Activated CD8-positive, alpha-beta memory T cell treated with anti-CD3 and anti-CD28 coated beads, Interleukin-2, amount 10 ng/mL, durations not matched to agents 7 days and 5 days (primary cell): ENCODE measurements around the gene LIMCH1. TPM values are rescaled to one million over a fixed set of nuclear protein-coding genes. Genes with fewer than 3 reads are reported as not detected.

Experiments
- ATAC-seq: fragments of 150-1000 bp; cut with Tn5 transposase; one replicate; pipeline ENCODE4 v1.10.0; 2021; ENCODE audit warnings: moderate library complexity
- CTCF ChIA-PET: fragments of 350-600 bp; sonication (Branson Sonifier 250); formaldehyde crosslinking; loops from one replicate; lab custom pipeline; 2021; ENCODE audit warnings: antibody characterized with exemption; lab: Charles Lee
- DNase-seq: peaks from one replicate; pipeline ENCODE4 v3.0.0-alpha.2; 2020
- H3K27ac Mint-ChIP-seq: one replicate; pipeline ENCODE4 v1.8.0; 2021; ENCODE audit warnings: mild to moderate bottlenecking, mixed read lengths
- H3K27me3 Mint-ChIP-seq: one replicate; pipeline ENCODE4 v1.8.0; 2021; ENCODE audit warnings: mixed read lengths
- H3K36me3 Mint-ChIP-seq: one replicate; pipeline ENCODE4 v1.8.0; 2021; ENCODE audit warnings: mild to moderate bottlenecking, mixed read lengths
- H3K4me1 Mint-ChIP-seq: one replicate; pipeline ENCODE4 v1.8.0; 2021; ENCODE audit warnings: mixed read lengths
- H3K4me3 Mint-ChIP-seq: one replicate; pipeline ENCODE4 v1.8.0; 2021; ENCODE audit warnings: mild to moderate bottlenecking, moderate library complexity, mixed read lengths
- H3K9me3 Mint-ChIP-seq: one replicate; pipeline ENCODE4 v1.8.0; 2022; ENCODE audit warnings: low read depth, mixed read lengths
- total RNA-seq, 2 experiments: library from RNA; stranded (reverse); gene quantifications; one replicate each; pipeline ENCODE4 v1.2.3, GENCODE V29; 2021

LIMCH1 gene
- total RNA-seq, 2 experiments from 2014 or later = not detected

DNA sequence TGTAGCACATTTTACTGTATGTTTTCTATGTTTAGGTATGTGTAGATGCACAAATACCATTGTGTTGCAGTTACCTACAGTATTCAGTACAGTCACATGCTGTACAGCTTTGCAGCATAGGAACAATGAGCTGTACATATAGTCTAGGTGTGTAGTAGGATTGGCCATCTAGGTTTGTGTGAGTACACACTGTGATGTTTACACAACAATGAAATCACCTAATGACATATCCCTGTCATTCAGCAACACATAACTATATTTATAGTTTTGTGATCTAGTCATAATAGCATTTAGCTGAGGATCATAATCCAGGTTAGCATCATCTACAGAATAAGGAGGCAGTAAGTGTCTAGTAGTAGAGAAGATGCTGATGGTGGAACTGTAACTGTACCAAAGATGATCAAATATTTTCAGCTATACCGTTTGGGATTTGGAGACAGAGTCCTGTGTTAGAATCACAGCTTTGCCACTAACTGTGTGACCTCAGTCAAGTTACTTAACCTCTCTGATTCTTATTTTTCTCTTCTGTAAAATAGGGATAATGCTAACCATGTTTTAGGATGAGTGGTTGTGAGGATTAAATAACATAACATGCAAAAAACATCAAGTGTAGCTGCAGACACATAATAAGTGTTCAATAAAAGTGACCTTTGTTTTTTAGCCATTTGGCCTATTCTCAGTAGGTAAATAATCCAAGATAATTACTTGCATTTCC is 73.3 kb downstream of the LIMCH1 start:
- no peaks in the 10 kb centered on the region for H3K36me3 Mint-ChIP-seq
- no peaks in the 10 kb centered on the region for H3K27me3 Mint-ChIP-seq
- H3K4me1 Mint-ChIP-seq = no peaks in the 10 kb centered on the region
- CTCF ChIA-PET = no interaction called here
- no peak for ATAC-seq
- H3K9me3 Mint-ChIP-seq = no peaks in the 10 kb centered on the region
- no peak for DNase-seq
- no peak overlapping the region for H3K27ac Mint-ChIP-seq
- no peak overlapping the region for H3K4me3 Mint-ChIP-seq

DNA sequence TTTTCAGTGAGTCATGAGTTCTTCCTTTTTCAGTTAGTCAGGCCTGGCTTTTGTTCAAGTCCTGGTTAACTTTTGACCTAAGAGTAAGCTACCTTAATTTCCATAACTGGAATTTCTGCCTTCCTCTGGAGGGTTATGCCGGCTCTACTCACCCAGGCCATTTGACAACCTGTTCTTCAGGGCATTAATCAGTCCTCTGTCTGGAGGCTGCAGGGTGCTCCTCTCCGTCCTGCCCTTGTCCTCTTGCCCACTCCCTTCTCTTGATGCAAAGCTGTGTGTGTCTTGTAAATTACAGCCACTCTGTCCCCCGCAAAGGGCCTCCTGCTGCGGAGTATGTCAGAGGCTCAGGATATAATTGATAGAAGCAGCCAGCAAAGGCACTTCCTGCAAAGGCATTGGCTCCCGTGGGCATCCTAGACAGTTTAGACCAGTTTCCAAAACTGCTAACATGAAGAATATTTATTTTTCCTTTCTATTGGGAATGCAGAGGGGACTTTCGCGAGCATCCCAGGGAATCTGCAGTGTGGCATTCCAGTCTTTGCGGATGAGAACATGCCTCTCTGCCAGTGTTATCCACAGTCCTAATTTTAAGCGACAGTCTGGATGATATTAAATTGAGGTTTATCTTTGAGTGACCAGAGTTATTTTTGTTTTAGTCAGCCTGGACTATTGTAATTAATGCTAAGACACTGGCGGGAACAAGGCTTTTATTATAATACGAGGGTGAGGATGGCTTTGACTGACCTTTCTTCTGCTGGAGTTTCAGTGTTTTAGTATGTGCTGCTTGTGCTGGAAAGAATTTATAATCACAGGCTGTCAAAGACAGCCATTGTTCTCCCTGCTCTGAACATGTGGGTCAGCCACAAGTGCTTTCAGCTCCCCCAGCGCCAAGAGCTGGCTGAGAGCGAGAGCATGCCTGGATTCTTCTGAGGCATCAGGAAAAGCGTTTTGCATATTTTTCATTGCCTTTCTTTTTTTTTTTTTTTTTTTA is 74.2 kb downstream of the LIMCH1 start:
- H3K4me3 Mint-ChIP-seq = no peak overlapping the region
- no peaks in the 10 kb centered on the region for H3K9me3 Mint-ChIP-seq
- DNase-seq (no peak), ATAC-seq (no peak)
- no peaks in the 10 kb centered on the region for H3K36me3 Mint-ChIP-seq
- H3K27ac Mint-ChIP-seq = no peak overlapping the region
- H3K27me3 Mint-ChIP-seq = no peaks in the 10 kb centered on the region
- no peaks in the 10 kb centered on the region for H3K4me1 Mint-ChIP-seq
- CTCF ChIA-PET = interaction anchor here (0.7 kb wide), 1 partner anchor 146 kb away, joined by 4 read pairs; no protein-coding TSS in a partner anchor

DNA sequence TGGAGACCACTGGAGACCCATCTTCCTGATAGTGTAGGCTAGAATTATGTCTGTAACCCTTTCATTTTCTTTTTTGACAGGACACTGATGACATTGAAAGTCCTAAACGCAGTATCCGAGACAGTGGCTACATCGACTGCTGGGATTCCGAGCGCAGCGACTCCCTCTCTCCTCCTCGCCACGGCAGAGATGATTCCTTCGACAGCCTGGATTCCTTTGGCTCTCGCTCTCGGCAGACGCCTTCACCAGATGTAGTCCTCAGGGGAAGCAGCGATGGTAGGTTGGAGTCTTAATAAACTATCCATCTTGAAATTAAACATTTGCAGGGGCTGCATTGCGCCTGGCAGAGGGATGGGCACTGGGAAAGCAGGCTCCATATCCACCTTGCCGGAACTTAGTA is 75.4 kb downstream of the LIMCH1 start:
- Mint-ChIP-seq H3K4me1 (no peaks in the 10 kb centered on the region), H3K36me3 (no peaks in the 10 kb centered on the region)
- ATAC-seq = no peak

DNA sequence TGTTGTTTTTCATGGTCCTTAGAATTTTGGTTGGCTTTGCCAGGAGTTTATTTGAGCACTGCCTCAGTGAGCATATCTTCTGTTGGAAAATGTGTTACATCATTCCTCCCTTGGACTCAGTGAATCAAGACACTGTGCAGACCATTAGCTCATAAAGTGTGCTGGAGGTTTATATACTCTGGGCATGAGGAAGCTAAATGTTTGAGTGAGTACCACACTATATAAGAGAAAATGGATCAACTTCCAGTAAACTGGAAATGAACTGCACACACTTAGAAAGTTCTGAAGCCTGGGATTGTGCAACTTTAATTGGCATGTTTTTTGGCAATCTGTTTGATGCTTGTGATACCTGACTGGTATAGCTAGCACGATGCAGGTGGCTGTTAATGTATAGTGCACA is 75.9 kb downstream of the LIMCH1 start:
- Mint-ChIP-seq H3K27me3 (no peaks in the 10 kb centered on the region), H3K4me3 (no peak overlapping the region), H3K9me3 (no peaks in the 10 kb centered on the region), H3K4me1 (no peaks in the 10 kb centered on the region), H3K36me3 (no peaks in the 10 kb centered on the region), H3K27ac (no peak overlapping the region)
- CTCF ChIA-PET = no interaction called here
- DNase-seq (no peak), ATAC-seq (no peak)

More for the DNA sequence above, 75.4 kb downstream of the LIMCH1 start:
- no peak overlapping the region for H3K4me3 Mint-ChIP-seq
- no peaks in the 10 kb centered on the region for H3K27me3 Mint-ChIP-seq
- no peak for DNase-seq
- no peaks in the 10 kb centered on the region for H3K9me3 Mint-ChIP-seq
- no peak overlapping the region for H3K27ac Mint-ChIP-seq
- CTCF ChIA-PET = no interaction called here

DNA sequence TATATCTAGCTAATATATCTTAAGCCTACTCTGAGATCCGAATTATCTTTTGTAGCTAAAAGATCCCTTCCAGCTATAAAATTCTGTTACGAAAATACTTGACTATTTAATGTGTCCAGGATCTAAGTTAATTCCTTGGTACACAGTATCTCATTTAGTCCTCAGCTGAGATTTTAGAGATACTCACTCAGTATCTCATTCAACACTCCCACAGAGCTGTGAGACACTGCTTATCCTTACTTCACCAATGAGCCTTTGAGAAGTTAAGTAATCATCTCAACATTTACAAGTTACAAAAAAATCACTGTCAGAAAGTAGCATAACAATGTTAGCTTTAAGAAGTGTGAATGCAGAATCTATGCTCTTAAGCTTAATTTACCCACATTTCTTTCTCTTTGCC is 76.6 kb downstream of the LIMCH1 start:
- Mint-ChIP-seq H3K9me3 (no peaks in the 10 kb centered on the region), H3K36me3 (no peaks in the 10 kb centered on the region), H3K27ac (no peak overlapping the region), H3K4me1 (no peaks in the 10 kb centered on the region), H3K4me3 (no peak overlapping the region), H3K27me3 (no peaks in the 10 kb centered on the region)
- DNase-seq (no peak), ATAC-seq (no peak)
- CTCF ChIA-PET = no interaction called here

DNA sequence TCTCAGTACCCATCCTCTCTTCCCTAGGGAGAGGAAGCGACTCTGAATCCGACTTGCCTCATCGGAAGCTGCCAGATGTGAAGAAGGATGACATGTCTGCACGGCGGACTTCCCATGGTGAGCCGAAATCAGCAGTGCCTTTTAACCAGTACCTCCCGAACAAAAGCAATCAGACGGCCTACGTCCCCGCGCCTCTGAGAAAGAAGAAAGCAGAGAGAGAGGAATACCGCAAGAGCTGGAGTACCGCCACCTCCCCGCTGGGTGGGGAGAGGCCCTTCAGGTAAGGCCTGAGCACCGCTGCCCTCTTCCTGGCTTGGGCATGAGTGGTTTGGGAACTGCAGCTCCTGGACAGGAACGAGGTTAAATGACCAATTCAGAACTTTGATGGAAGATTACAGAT is 81.2 kb downstream of the LIMCH1 start:
- no peaks in the 10 kb centered on the region for H3K9me3 Mint-ChIP-seq
- no peaks in the 10 kb centered on the region for H3K4me1 Mint-ChIP-seq
- H3K27ac Mint-ChIP-seq = no peak overlapping the region
- no peaks in the 10 kb centered on the region for H3K27me3 Mint-ChIP-seq
- CTCF ChIA-PET = no interaction called here
- no peak overlapping the region for H3K4me3 Mint-ChIP-seq
- DNase-seq (no peak), ATAC-seq (no peak)
- H3K36me3 Mint-ChIP-seq = no peaks in the 10 kb centered on the region

DNA sequence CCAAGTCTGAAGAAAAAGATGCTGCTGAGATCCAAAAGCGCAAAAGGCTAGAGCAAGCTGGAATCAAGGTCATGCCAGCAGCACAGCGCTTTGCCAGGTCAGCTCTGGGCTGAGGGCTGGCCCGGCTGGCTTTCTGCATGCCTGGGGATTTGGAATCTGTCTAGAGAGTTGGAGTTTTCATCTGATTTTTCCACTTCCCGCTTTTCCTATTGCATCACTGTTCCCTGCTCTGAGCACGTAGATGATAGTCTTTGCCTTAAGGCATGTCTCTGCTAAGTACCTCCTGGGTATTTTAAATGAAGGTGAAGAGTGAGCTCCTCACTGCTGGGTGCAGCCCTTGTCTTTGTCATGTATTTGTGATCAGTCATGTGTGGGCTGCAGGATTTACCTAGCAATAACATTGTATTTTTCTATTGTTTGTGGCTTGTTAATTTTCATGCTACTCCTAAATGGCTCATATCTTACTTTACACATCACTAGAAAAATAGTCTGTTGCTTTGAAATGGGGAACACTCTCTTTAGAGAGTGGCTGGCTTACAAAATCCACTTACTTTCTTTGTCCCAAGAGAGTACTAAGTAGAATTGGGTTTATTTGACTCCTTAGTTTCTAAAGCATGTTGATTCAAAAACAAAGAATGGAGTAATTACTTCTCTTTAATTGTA is 82.8 kb downstream of the LIMCH1 start:
- Mint-ChIP-seq H3K9me3 (no peaks in the 10 kb centered on the region), H3K4me3 (no peak overlapping the region), H3K36me3 (no peaks in the 10 kb centered on the region), H3K4me1 (no peaks in the 10 kb centered on the region), H3K27ac (no peak overlapping the region), H3K27me3 (no peaks in the 10 kb centered on the region)
- DNase-seq (no peak), ATAC-seq (no peak)
- CTCF ChIA-PET = no interaction called here

DNA sequence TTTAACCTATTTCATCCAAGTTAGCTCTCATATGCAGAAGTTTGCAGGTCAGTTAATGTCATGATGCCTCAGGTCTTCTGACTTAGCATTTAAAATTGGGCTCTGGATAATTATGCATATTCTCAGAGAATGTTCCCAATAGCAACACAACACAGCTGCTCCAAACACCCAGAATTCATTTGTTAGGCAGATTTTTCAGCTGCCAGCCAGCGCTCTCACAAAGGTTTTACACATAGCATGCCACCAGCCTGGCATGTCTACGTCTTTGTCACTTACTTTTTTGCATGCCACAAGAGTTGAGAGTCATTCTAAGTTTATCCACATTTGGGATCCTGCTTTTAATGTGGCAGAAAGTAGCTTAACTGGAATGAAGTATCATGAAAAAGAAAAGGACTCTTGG is 84.8 kb downstream of the LIMCH1 start:
- Mint-ChIP-seq H3K9me3 (no peaks in the 10 kb centered on the region), H3K27me3 (no peaks in the 10 kb centered on the region), H3K4me1 (no peaks in the 10 kb centered on the region), H3K4me3 (no peak overlapping the region), H3K27ac (no peak overlapping the region), H3K36me3 (no peaks in the 10 kb centered on the region)
- CTCF ChIA-PET = interaction anchor here (1.4 kb wide), 1 partner anchor 342 kb away, joined by 3 read pairs; no protein-coding TSS in a partner anchor
- no peak for ATAC-seq
- DNase-seq = no peak

DNA sequence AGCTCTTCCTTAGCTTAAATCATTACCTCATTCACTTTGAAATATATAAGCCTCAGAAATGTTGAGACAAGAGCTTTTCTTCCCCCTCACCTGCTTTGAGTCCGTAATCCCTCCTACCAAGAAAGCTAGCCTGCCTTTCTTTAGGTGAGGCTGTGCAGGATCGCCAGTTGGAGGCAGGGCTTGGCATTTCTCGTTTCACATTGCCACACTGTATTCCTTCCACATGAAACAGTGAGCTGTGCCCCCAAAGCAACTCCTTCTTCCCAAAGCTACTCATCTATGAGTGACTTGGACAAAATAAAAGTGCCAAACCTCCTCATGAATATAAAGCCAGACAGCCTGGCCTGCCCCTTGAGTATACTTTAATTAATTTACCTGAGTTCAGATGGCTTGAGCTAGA is 86.8 kb downstream of the LIMCH1 start:
- CTCF ChIA-PET = no interaction called here
- no peak for ATAC-seq

DNA sequence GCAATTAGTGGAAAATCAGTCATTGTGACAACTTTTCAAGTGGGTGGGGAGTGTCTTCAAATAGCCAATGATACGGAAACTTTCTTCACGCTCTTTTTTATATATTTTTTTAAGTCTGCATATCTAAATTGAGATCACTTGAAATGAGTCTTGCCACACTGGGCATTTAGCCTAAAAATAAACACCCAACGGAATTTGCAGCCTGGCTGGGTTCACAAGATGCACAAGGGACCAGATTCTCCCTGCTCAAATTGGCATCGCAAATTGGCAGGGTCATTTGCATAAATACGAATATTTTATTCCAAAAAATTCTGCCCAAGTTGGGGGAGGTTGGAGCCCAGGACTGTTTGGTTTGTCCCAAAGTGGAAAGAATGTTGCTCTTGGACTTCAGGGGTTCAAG is 87.6 kb downstream of the LIMCH1 start:
- Mint-ChIP-seq H3K4me3 (no peak overlapping the region), H3K27ac (no peak overlapping the region), H3K4me1 (no peaks in the 10 kb centered on the region), H3K36me3 (no peaks in the 10 kb centered on the region), H3K27me3 (no peaks in the 10 kb centered on the region), H3K9me3 (no peaks in the 10 kb centered on the region)
- ATAC-seq = no peak
- CTCF ChIA-PET = no interaction called here
- no peak for DNase-seq

More for the DNA sequence above, 86.8 kb downstream of the LIMCH1 start:
- no peaks in the 10 kb centered on the region for H3K4me1 Mint-ChIP-seq
- H3K27me3 Mint-ChIP-seq = no peaks in the 10 kb centered on the region
- no peak overlapping the region for H3K4me3 Mint-ChIP-seq
- H3K36me3 Mint-ChIP-seq = no peaks in the 10 kb centered on the region
- no peak overlapping the region for H3K27ac Mint-ChIP-seq
- no peak for DNase-seq
- no peaks in the 10 kb centered on the region for H3K9me3 Mint-ChIP-seq

DNA sequence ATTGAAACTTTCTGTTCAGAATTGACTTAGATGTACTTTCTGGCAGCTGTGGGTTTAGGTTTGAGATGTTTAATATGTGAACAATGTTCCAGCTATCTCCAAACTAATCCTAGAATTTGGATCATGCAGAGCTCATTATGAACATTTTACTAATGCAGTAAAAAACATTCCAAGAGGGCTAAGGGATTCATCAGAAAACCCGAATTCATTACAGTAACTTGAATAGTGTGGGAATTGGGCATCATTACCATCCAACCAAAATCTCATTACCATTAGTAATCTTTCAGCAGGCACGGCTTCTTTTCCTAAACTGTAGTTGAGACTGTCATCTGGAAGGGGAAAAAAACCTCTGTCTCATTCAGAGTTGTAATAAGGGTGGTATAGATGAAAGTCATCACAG is 91.0 kb downstream of the LIMCH1 start:
- ATAC-seq = no peak
- no peaks in the 10 kb centered on the region for H3K4me1 Mint-ChIP-seq

DNA sequence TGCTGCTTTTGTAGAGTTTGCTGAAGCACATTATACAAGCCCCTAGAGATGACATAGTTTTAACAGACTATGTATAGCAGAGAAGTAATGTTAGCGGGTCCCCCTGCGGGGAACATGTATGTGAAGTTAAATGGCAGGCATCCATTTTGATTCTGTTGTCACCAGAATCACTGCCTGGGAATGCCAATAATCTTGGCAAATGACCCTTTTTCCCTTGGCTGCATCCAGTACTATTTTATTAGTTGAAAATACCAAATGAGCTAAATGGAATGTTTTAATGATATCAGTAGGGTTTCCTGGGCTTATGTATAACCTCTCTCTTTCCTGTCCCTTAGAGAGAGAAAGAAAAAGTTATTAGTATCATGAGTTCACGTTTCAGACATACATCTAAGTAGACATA is 93.6 kb downstream of the LIMCH1 start:
- Mint-ChIP-seq H3K4me1 (no peaks in the 10 kb centered on the region), H3K36me3 (no peaks in the 10 kb centered on the region), H3K4me3 (no peak overlapping the region), H3K9me3 (no peaks in the 10 kb centered on the region), H3K27me3 (no peaks in the 10 kb centered on the region), H3K27ac (no peak overlapping the region)
- no peak for ATAC-seq
- DNase-seq = no peak
- CTCF ChIA-PET = interaction anchor here (0.5 kb wide), 1 partner anchor 30 kb away, joined by 3 read pairs; no protein-coding TSS in a partner anchor

More for the DNA sequence above, 91.0 kb downstream of the LIMCH1 start:
- H3K27me3 Mint-ChIP-seq = no peaks in the 10 kb centered on the region
- DNase-seq = no peak
- CTCF ChIA-PET = no interaction called here
- H3K27ac Mint-ChIP-seq = no peak overlapping the region
- no peaks in the 10 kb centered on the region for H3K36me3 Mint-ChIP-seq
- H3K4me3 Mint-ChIP-seq = no peak overlapping the region
- no peaks in the 10 kb centered on the region for H3K9me3 Mint-ChIP-seq

DNA sequence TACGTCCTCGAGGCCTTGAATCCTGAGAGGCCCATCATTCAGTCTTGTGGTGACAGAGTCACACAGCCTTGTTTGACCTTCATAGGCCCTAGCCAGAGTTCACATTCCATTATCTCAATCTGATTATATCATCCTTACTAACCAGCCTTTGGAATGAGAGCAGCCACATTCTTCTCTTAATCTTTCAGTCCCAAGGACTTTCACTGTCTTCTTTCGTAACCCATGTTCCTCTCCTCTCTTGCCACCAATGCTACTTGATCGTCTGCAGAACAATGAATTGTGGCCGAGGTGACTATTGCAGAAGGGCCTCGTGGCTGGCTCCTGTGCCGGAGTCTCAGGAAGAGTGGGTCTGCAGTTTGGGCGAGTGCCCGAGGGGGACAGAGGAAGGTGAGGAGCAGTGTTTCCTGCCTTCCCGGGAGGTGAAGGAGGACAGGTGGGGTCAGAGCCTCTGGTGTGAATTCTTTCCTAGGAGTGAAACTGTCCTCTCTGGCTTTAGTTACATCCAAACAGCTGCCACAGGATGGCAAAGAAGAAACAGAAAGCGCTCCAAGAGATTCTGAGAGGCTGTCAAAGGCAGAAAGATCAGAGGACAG is 94.6 kb downstream of the LIMCH1 start:
- no peaks in the 10 kb centered on the region for H3K36me3 Mint-ChIP-seq
- H3K4me3 Mint-ChIP-seq = no peak overlapping the region
- ATAC-seq (no peak), DNase-seq (no peak)
- peaks cover under 1% of the 10 kb centered on the region for H3K27me3 Mint-ChIP-seq
- no peak overlapping the region for H3K27ac Mint-ChIP-seq
- H3K9me3 Mint-ChIP-seq = no peaks in the 10 kb centered on the region
- H3K4me1 Mint-ChIP-seq = no peaks in the 10 kb centered on the region
- CTCF ChIA-PET = no interaction called here
